T-cell (primary cell): ENCODE data around the gene FOXL3. TPM values are rescaled to one million over a fixed set of nuclear protein-coding genes. Genes with fewer than 3 reads are reported as not detected.

Experiments used
- ATAC-seq, 4 experiments: fragments of 200-7000 bp in 3 of 4; fragments of 150-1000 bp in 1 of 4; cut with Tn5 transposase; replicated peaks in 1 of 4; 1 replicate in 3 of 4; 2 replicates in 1 of 4; pipeline ENCODE4 v1.10.0; 2021; ENCODE audit warnings: moderate library complexity in 3 of 4, mild to moderate bottlenecking in 2 of 4, moderate number of reproducible peaks in 1 of 4
- CTCF ChIA-PET, 2 donors: fragments of 300-600 bp; sonication (Branson Sonifier 250); formaldehyde crosslinking; loops; one replicate each; lab custom pipeline; 2022; ENCODE audit warnings: antibody characterized with exemption in 2 of 2; lab: Charles Lee
- POLR2A ChIA-PET, 2 donors: fragments of 300-600 bp; sonication (Branson Sonifier 250); formaldehyde crosslinking; loops; one replicate each; lab custom pipeline; 2022; ENCODE audit warnings: antibody characterized with exemption in 2 of 2; lab: Charles Lee
- DNase-seq, 35 experiments: peaks; one replicate each; pipeline versions ENCODE4 v3.0.0 to v3.0.0-alpha.2; 2013 to 2023
- H3K27ac ChIP-seq: one replicate; pipeline ENCODE4 v1.5.1; 2013; ENCODE audit warnings: low read length
- H3K27me3 ChIP-seq, 2 experiments: replicated peaks in 1 of 2; 1 replicate in 1 of 2; 2 replicates in 1 of 2; pipeline versions ENCODE4 v1.6.1 to v1.7.0; 2013; ENCODE audit warnings: low read length in 1 of 2, mixed read lengths in 1 of 2; ENCODE audit not compliant: control insufficient read depth in 2 of 2, insufficient read depth in 2 of 2; ENCODE audit errors: extremely low read depth in 1 of 2
- H3K36me3 ChIP-seq, 2 donors: 1 replicate in 1 of 2; 2 replicates in 1 of 2; pipeline versions ENCODE4 v1.6.1 to v1.7.0; 2013; ENCODE audit warnings: low read length in 1 of 2; ENCODE audit not compliant: control insufficient read depth in 2 of 2, insufficient read depth in 1 of 2; ENCODE audit errors: extremely low read depth in 1 of 2
- H3K4me1 ChIP-seq, 2 experiments: 1 replicate in 1 of 2; 2 replicates in 1 of 2; pipeline versions ENCODE4 v1.6.1 to v1.7.0; 2013; ENCODE audit warnings: low read length in 2 of 2, mixed read lengths in 1 of 2; ENCODE audit not compliant: insufficient read depth in 2 of 2, control insufficient read depth in 1 of 2; ENCODE audit errors: extremely low read depth in 1 of 2
- H3K4me3 ChIP-seq, 2 donors: 1 replicate in 1 of 2; 2 replicates in 1 of 2; pipeline versions ENCODE4 v1.5.1 to v1.7.0; 2013; ENCODE audit warnings: mild to moderate bottlenecking in 2 of 2, low read length in 1 of 2, moderate library complexity in 1 of 2; ENCODE audit not compliant: control insufficient read depth in 1 of 2; ENCODE audit errors: extremely low read depth in 1 of 2
- H3K9me3 ChIP-seq: 2 replicates; pipeline ENCODE4 v1.7.0; 2013
- H3K27ac Mint-ChIP-seq, 2 donors: one replicate each; pipeline ENCODE4 v1.8.0; 2020 to 2021; ENCODE audit warnings: mild to moderate bottlenecking in 2 of 2, mixed read lengths in 2 of 2
- H3K27me3 Mint-ChIP-seq, 2 donors: one replicate each; pipeline ENCODE4 v1.8.0; 2021 to 2022; ENCODE audit warnings: mixed read lengths in 2 of 2
- H3K36me3 Mint-ChIP-seq: one replicate; pipeline ENCODE4 v1.8.0; 2021; ENCODE audit warnings: mixed read lengths
- H3K4me1 Mint-ChIP-seq, 3 donors: one replicate each; pipeline ENCODE4 v1.8.0; 2020 to 2022; ENCODE audit warnings: mixed read lengths in 3 of 3, mild to moderate bottlenecking in 1 of 3
- H3K4me3 Mint-ChIP-seq, 3 donors: one replicate each; pipeline ENCODE4 v1.8.0; 2020 to 2022; ENCODE audit warnings: mild to moderate bottlenecking in 3 of 3, mixed read lengths in 3 of 3, moderate library complexity in 3 of 3
- H3K9me3 Mint-ChIP-seq, 3 donors: one replicate each; pipeline ENCODE4 v1.8.0; 2020 to 2022; ENCODE audit warnings: mixed read lengths in 3 of 3
- WGBS: methylation state at CpG from one replicate; pipeline ENCODE4 v1.1.5; 2013; ENCODE audit warnings: missing lambda C conversion rate; ENCODE audit not compliant: insufficient coverage; 5-methylcytosine and 5-hydroxymethylcytosine counted together
- total RNA-seq, 35 experiments: library from RNA in 6 of 35; stranded (reverse) in 6 of 35; fragments of 120-200 nt in 1 of 35; gene quantifications; one replicate each; pipeline versions ENCODE4 v1.2.1 to v1.2.4 and lab custom pipeline; 2013 to 2026

The FOXL3 gene
- total RNA-seq, 5 donors from 2014 or later (not counting 1 experiment from before 2014, with no cell fraction given): not detected

- ATAC-seq (no peak), DNase-seq (no peak)
- ChIA-PET POLR2A (no interaction called here), CTCF (interaction anchor here in 1 of 2 donors (0.6 kb wide), 1 partner anchor 369 kb away, joined by 3 read pairs; no protein-coding TSS in a partner anchor)
- H3K27me3 Mint-ChIP-seq: peaks cover 35 to 46% of the 10 kb centered on the region in 2 donors
- no peak overlapping the region for H3K27ac ChIP-seq
- peaks cover 0 to 9% (median 2%) of the 10 kb centered on the region in 3 donors for H3K9me3 Mint-ChIP-seq
- H3K4me1 ChIP-seq: no peaks in the 10 kb centered on the region
- no peaks in the 10 kb centered on the region for H3K9me3 ChIP-seq
- WGBS: 74% methylated on average over 4 of the region's 19 CpGs
- no peak overlapping the region for H3K27ac Mint-ChIP-seq
- no peaks in the 10 kb centered on the region for H3K36me3 ChIP-seq
- H3K4me1 Mint-ChIP-seq: no peaks in the 10 kb centered on the region
- no peak overlapping the region for H3K4me3 Mint-ChIP-seq
- H3K27me3 ChIP-seq: peaks cover 4 to 32% of the 10 kb centered on the region in 2 experiments
- H3K4me3 ChIP-seq: no peak overlapping the region
- H3K36me3 Mint-ChIP-seq: no peaks in the 10 kb centered on the region
These were observed 21.2 kb downstream of the FOXL3 start for GRCh38 chr7:311131-311680.

- Mint-ChIP-seq H3K9me3 (peaks cover 0 to 9% (median 2%) of the 10 kb centered on the region in 3 donors), H3K4me1 (no peaks in the 10 kb centered on the region), H3K27me3 (peaks cover 36 to 50% of the 10 kb centered on the region in 2 donors), H3K36me3 (no peaks in the 10 kb centered on the region), H3K27ac (no peak overlapping the region), H3K4me3 (no peak overlapping the region)
- no peak for DNase-seq
- H3K36me3 ChIP-seq: no peaks in the 10 kb centered on the region
- WGBS: 70% methylated on average over 3 of the region's 5 CpGs
- peaks cover 4 to 26% of the 10 kb centered on the region in 2 experiments for H3K27me3 ChIP-seq
- ChIA-PET POLR2A (no interaction called here), CTCF (interaction anchor here in 1 of 2 donors (0.6 kb wide), 1 partner anchor 369 kb away, joined by 3 read pairs; no protein-coding TSS in a partner anchor)
- H3K4me3 ChIP-seq: no peak overlapping the region
- no peaks in the 10 kb centered on the region for H3K4me1 ChIP-seq
- no peaks in the 10 kb centered on the region for H3K9me3 ChIP-seq
- H3K27ac ChIP-seq: no peak overlapping the region
- ATAC-seq: peak in 1 of 4 experiments; percentile 23
These were observed 21.8 kb downstream of the FOXL3 start for GRCh38 chr7:311796-312195.

GRCh38 chr7:312424-312823 lies 22.5 kb downstream of the FOXL3 start:
- WGBS: 57% methylated on average over 2 of the region's 6 CpGs

GRCh38 chr7:314853-315252 lies 24.9 kb downstream of the FOXL3 start:
- peaks cover 0 to 4% (median 2%) of the 10 kb centered on the region in 3 donors for H3K9me3 Mint-ChIP-seq
- 88% methylated on average over 3 of the region's 8 CpGs for WGBS
- no peaks in the 10 kb centered on the region for H3K4me1 ChIP-seq
- no peaks in the 10 kb centered on the region for H3K9me3 ChIP-seq
- H3K27ac ChIP-seq: no peak overlapping the region
- POLR2A ChIA-PET: no interaction called here
- peaks cover 4 to 42% of the 10 kb centered on the region in 2 experiments for H3K27me3 ChIP-seq
- no peaks in the 10 kb centered on the region for H3K36me3 Mint-ChIP-seq
- H3K27me3 Mint-ChIP-seq: peaks cover 54 to 68% of the 10 kb centered on the region in 2 donors
- H3K4me1 Mint-ChIP-seq: no peaks in the 10 kb centered on the region
- ATAC-seq (no peak), DNase-seq (no peak)
- CTCF ChIA-PET: interaction anchor here in 1 of 2 donors (0.6 kb wide), 1 partner anchor 153 kb away, joined by 4 read pairs; no protein-coding TSS in a partner anchor
- no peak overlapping the region for H3K27ac Mint-ChIP-seq
- no peak overlapping the region for H3K4me3 ChIP-seq
- H3K36me3 ChIP-seq: no peaks in the 10 kb centered on the region
- H3K4me3 Mint-ChIP-seq: no peak overlapping the region

More at GRCh38 chr7:312424-312823, 22.5 kb downstream of the FOXL3 start:
- Histone ChIP-seq H3K4me3 (no peak overlapping the region), H3K27me3 (peaks cover 4 to 25% of the 10 kb centered on the region in 2 experiments), H3K4me1 (no peaks in the 10 kb centered on the region), H3K9me3 (no peaks in the 10 kb centered on the region), H3K27ac (no peak overlapping the region), H3K36me3 (no peaks in the 10 kb centered on the region)
- ChIA-PET CTCF (no interaction called here), POLR2A (no interaction called here)
- Mint-ChIP-seq H3K27ac (no peak overlapping the region), H3K27me3 (peaks cover 40 to 50% of the 10 kb centered on the region in 2 donors), H3K9me3 (peaks cover 0 to 9% (median 2%) of the 10 kb centered on the region in 3 donors), H3K4me3 (no peak overlapping the region), H3K36me3 (no peaks in the 10 kb centered on the region), H3K4me1 (no peaks in the 10 kb centered on the region)
- ATAC-seq (no peak), DNase-seq (no peak)

GRCh38 chr7:315516-316265 lies 25.7 kb downstream of the FOXL3 start:
- CTCF ChIA-PET: interaction anchor here in 1 of 2 donors (0.7 kb wide), 1 partner anchor 115 kb away, joined by 3 read pairs; no protein-coding TSS in a partner anchor
- DNase-seq (no peak), ATAC-seq (no peak)
- 80% methylated on average over 10 of the region's 16 CpGs for WGBS
- no peak overlapping the region for H3K27ac Mint-ChIP-seq
- peaks cover 54 to 72% of the 10 kb centered on the region in 2 donors for H3K27me3 Mint-ChIP-seq
- H3K9me3 Mint-ChIP-seq: peaks cover 0 to 4% (median 2%) of the 10 kb centered on the region in 3 donors
- no peaks in the 10 kb centered on the region for H3K4me1 Mint-ChIP-seq
- Histone ChIP-seq H3K27me3 (peaks cover 4 to 46% of the 10 kb centered on the region in 2 experiments), H3K4me3 (no peak overlapping the region), H3K27ac (no peak overlapping the region), H3K4me1 (no peaks in the 10 kb centered on the region), H3K36me3 (no peaks in the 10 kb centered on the region), H3K9me3 (no peaks in the 10 kb centered on the region)
- H3K4me3 Mint-ChIP-seq: no peak overlapping the region
- POLR2A ChIA-PET: interaction anchor here (0.6 to 0.7 kb wide), 2 partner anchors 225 to 457 kb away, joined by 4 to 8 read pairs; no protein-coding TSS in a partner anchor
- no peaks in the 10 kb centered on the region for H3K36me3 Mint-ChIP-seq

- H3K4me3 ChIP-seq: no peak overlapping the region
- Mint-ChIP-seq H3K9me3 (peaks cover 0 to 4% (median 2%) of the 10 kb centered on the region in 3 donors), H3K4me1 (peaks cover 0 to 2% (median 0%) of the 10 kb centered on the region in 3 donors), H3K4me3 (no peak overlapping the region), H3K36me3 (no peaks in the 10 kb centered on the region), H3K27me3 (peaks cover 46 to 62% of the 10 kb centered on the region in 2 donors), H3K27ac (no peak overlapping the region)
- H3K9me3 ChIP-seq: no peaks in the 10 kb centered on the region
- no peak for DNase-seq
- CTCF ChIA-PET: no interaction called here
- H3K27me3 ChIP-seq: peaks cover 2 to 56% of the 10 kb centered on the region in 2 experiments
- no peak overlapping the region for H3K27ac ChIP-seq
- no peak for ATAC-seq
- peaks cover 0 to 12% of the 10 kb centered on the region in 2 experiments for H3K4me1 ChIP-seq
- WGBS: 80% methylated on average over 24 of the region's 27 CpGs
- H3K36me3 ChIP-seq: no peaks in the 10 kb centered on the region
- POLR2A ChIA-PET: interaction anchor here in 1 of 2 donors (0.6 kb wide), 1 partner anchor 539 kb away, joined by 3 read pairs; no protein-coding TSS in a partner anchor
These were observed 27.9 kb downstream of the FOXL3 start for GRCh38 chr7:317643-318405.
